ENCODE results near the gene PCSK9. TPM values are rescaled to one million over a fixed set of nuclear protein-coding genes. Genes with fewer than 3 reads are reported as not detected.

PCSK9 gene
- total and polyA plus RNA-seq, 2 experiments from 2014 or later, result 77.6 to 327 TPM

DNA sequence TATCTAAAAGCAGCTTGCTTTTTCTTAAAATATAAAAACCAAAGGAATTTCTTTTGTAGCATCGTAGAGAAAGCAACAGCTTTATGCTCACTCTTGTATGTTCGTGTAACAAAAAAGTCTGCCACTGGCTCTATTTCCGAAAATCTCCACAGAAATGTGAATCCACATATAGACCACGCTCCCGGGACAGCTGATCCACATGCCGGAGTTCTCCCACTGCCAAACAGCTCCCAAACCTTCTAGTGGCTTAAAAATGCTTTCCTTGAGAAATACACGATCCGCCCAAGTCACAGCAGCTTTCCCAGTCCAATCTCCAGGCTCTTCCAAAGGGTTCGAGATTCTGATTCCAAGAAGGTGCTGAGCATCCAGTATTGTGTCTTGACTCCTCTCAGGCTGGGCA is 29.3 kb downstream of the PCSK9 start (continued):
- TF ChIP-seq, protein P1, sequence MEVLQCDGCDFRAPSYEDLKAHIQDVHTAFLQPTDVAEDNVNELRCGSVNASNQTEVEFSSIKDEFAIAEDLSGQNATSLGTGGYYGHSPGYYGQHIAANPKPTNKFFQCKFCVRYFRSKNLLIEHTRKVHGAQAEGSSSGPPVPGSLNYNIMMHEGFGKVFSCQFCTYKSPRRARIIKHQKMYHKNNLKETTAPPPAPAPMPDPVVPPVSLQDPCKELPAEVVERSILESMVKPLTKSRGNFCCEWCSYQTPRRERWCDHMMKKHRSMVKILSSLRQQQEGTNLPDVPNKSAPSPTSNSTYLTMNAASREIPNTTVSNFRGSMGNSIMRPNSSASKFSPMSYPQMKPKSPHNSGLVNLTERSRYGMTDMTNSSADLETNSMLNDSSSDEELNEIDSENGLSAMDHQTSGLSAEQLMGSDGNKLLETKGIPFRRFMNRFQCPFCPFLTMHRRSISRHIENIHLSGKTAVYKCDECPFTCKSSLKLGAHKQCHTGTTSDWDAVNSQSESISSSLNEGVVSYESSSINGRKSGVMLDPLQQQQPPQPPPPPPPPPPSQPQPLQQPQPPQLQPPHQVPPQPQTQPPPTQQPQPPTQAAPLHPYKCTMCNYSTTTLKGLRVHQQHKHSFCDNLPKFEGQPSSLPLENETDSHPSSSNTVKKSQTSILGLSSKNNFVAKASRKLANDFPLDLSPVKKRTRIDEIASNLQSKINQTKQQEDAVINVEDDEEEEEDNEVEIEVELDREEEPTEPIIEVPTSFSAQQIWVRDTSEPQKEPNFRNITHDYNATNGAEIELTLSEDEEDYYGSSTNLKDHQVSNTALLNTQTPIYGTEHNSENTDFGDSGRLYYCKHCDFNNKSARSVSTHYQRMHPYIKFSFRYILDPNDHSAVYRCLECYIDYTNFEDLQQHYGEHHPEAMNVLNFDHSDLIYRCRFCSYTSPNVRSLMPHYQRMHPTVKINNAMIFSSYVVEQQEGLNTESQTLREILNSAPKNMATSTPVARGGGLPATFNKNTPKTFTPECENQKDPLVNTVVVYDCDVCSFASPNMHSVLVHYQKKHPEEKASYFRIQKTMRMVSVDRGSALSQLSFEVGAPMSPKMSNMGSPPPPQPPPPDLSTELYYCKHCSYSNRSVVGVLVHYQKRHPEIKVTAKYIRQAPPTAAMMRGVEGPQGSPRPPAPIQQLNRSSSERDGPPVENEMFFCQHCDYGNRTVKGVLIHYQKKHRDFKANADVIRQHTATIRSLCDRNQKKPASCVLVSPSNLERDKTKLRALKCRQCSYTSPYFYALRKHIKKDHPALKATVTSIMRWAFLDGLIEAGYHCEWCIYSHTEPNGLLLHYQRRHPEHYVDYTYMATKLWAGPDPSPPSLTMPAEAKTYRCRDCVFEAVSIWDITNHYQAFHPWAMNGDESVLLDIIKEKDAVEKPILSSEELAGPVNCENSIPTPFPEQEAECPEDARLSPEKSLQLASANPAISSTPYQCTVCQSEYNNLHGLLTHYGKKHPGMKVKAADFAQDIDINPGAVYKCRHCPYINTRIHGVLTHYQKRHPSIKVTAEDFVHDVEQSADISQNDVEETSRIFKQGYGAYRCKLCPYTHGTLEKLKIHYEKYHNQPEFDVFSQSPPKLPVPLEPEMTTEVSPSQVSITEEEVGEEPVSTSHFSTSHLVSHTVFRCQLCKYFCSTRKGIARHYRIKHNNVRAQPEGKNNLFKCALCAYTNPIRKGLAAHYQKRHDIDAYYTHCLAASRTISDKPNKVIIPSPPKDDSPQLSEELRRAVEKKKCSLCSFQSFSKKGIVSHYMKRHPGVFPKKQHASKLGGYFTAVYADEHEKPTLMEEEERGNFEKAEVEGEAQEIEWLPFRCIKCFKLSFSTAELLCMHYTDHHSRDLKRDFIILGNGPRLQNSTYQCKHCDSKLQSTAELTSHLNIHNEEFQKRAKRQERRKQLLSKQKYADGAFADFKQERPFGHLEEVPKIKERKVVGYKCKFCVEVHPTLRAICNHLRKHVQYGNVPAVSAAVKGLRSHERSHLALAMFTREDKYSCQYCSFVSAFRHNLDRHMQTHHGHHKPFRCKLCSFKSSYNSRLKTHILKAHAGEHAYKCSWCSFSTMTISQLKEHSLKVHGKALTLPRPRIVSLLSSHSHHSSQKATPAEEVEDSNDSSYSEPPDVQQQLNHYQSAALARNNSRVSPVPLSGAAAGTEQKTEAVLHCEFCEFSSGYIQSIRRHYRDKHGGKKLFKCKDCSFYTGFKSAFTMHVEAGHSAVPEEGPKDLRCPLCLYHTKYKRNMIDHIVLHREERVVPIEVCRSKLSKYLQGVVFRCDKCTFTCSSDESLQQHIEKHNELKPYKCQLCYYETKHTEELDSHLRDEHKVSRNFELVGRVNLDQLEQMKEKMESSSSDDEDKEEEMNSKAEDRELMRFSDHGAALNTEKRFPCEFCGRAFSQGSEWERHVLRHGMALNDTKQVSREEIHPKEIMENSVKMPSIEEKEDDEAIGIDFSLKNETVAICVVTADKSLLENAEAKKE (CRISPR knock-in tag; IDR thresholded peaks at IDR 0.05), result no peak
- TF ChIP-seq, protein P2, sequence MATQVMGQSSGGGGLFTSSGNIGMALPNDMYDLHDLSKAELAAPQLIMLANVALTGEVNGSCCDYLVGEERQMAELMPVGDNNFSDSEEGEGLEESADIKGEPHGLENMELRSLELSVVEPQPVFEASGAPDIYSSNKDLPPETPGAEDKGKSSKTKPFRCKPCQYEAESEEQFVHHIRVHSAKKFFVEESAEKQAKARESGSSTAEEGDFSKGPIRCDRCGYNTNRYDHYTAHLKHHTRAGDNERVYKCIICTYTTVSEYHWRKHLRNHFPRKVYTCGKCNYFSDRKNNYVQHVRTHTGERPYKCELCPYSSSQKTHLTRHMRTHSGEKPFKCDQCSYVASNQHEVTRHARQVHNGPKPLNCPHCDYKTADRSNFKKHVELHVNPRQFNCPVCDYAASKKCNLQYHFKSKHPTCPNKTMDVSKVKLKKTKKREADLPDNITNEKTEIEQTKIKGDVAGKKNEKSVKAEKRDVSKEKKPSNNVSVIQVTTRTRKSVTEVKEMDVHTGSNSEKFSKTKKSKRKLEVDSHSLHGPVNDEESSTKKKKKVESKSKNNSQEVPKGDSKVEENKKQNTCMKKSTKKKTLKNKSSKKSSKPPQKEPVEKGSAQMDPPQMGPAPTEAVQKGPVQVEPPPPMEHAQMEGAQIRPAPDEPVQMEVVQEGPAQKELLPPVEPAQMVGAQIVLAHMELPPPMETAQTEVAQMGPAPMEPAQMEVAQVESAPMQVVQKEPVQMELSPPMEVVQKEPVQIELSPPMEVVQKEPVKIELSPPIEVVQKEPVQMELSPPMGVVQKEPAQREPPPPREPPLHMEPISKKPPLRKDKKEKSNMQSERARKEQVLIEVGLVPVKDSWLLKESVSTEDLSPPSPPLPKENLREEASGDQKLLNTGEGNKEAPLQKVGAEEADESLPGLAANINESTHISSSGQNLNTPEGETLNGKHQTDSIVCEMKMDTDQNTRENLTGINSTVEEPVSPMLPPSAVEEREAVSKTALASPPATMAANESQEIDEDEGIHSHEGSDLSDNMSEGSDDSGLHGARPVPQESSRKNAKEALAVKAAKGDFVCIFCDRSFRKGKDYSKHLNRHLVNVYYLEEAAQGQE (IDR thresholded peaks at IDR 0.05; ENCODE audit: unreplicated experiment), result no peak
- TF ChIP-seq POLR2AphosphoS5 (IDR thresholded peaks at IDR 0.05; ENCODE audit: low read depth), result no peak
- TF ChIP-seq, protein P3, sequence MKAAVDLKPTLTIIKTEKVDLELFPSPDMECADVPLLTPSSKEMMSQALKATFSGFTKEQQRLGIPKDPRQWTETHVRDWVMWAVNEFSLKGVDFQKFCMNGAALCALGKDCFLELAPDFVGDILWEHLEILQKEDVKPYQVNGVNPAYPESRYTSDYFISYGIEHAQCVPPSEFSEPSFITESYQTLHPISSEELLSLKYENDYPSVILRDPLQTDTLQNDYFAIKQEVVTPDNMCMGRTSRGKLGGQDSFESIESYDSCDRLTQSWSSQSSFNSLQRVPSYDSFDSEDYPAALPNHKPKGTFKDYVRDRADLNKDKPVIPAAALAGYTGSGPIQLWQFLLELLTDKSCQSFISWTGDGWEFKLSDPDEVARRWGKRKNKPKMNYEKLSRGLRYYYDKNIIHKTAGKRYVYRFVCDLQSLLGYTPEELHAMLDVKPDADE (IDR thresholded peaks at IDR 0.05), result no peak

DNA sequence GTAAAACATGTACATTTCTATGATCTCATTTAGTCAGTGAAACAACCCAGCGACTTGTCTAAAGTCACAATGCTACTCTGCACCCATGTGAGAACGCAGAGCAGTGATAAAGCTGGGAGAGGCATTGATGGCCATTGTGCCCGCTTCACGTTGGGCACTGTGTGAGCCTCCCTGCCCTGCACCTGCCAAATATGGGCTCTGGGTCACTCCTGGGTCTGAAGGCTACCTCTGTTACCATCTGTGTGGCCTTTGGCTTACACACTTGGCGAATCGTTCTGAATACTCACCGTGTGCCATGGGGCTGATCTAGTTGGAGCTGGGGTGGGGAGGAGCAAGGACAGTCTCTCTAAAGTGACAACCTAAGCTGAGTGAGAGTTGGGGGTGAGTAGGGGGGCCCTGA is 29.9 kb downstream of the PCSK9 start:
- Histone ChIP-seq H3K27ac (ENCODE audit: low read depth) (peak overlapping the region; percentile 27; the same call in 1 of the 2 replicates), H3K9me2 (ENCODE audit: insufficient read depth) (no peaks in the 10 kb centered on the region), H3K36me3 (ENCODE audit: insufficient read depth) (peaks cover 19% of the 10 kb centered on the region), H2AFZ (no peak overlapping the region), H3K4me1 (ENCODE audit: insufficient read depth) (peaks cover 8% of the 10 kb centered on the region; the same call in 1 of the 2 replicates), H3K4me3 (no peak overlapping the region), H4K20me1 (replicated peaks; ENCODE audit: insufficient read depth) (peaks cover 8% of the 10 kb centered on the region), H3F3A (replicated peaks; ENCODE audit: low read depth) (peaks cover 42% of the 10 kb centered on the region), H3K79me2 (replicated peaks; ENCODE audit: insufficient read depth) (no peaks in the 10 kb centered on the region), H3K4me2 (no peak overlapping the region), H3K27me3 (ENCODE audit: insufficient read depth) (no peaks in the 10 kb centered on the region)
- DNase-seq (ENCODE audit: low spot score) (no peak), ATAC-seq (no peak)
- Mint-ChIP-seq H3K4me1 (peaks cover 9% of the 10 kb centered on the region), H3K36me3 (ENCODE audit: low read depth) (peaks cover 67% of the 10 kb centered on the region), H3K27ac (no peak overlapping the region), H3K9me3 (no peaks in the 10 kb centered on the region; the same call in 2 of the 3 replicates), H3K27me3 (ENCODE audit: insufficient read depth, low read depth, poor library complexity) (peaks cover 8% of the 10 kb centered on the region), H3K4me3 (no peak overlapping the region)
- TF ChIP-seq JUNB (IDR thresholded peaks at IDR 0.05; ENCODE audit: unreplicated experiment) (no peak), EZH2 (IDR thresholded peaks at IDR 0.05; ENCODE audit: low read depth, unreplicated experiment) (no peak), ZNF331 (CRISPR knock-in tag; IDR thresholded peaks at IDR 0.05; ENCODE audit: low read depth) (no peak), POLR2AphosphoS5 (IDR thresholded peaks at IDR 0.05; ENCODE audit: low read depth) (no peak), CREB1 (CRISPR knock-in tag; IDR thresholded peaks at IDR 0.05; ENCODE audit: low read depth) (no peak), EZH2phosphoT487 (IDR thresholded peaks at IDR 0.05; ENCODE audit: unreplicated experiment) (no peak), NANOG (IDR thresholded peaks at IDR 0.05; ENCODE audit: borderline replicate concordance) (no peak)
- TF ChIP-seq, protein P3 (IDR thresholded peaks at IDR 0.05), result no peak
